ENCODE measurements around the gene CACNG7. TPM values are rescaled to one million over a fixed set of nuclear protein-coding genes. Genes with fewer than 3 reads are reported as not detected.

Gene CACNG7
- total and polyA plus RNA-seq, 10 of the 15 experiments (the other 5 are each of a cell fraction or from before 2014, with no cell fraction given) = not detected

DNA sequence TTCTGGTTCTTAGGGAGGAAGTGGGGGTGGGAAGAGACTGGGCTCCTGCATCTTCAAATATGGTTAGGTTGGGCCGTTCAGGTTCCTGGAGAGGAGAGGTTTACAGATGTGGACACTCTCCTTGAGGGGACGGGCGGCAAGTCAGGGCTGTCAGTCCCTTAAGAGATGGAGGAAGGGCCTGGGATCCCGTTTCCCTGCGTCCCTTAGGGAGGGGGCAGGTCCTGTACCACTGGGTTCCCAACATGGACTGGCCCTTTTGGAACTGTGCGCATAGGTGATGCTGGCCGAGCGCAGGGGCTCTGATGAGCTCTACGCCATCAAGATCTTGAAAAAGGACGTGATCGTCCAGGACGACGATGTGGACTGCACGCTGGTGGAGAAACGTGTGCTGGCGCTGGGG, 10.9 kb upstream of the CACNG7 start (continued):
- TF ChIP-seq JUND (IDR thresholded peaks at IDR 0.05; ENCODE audit: low read depth, low read length) (no peak), BHLHE40 (IDR thresholded peaks at IDR 0.05; ENCODE audit: borderline replicate concordance in 1 of 2, low read depth in 2 of 2, low read length in 1 of 2) (no peak), NRF1 (conservative IDR thresholded peaks at IDR 0.05; ENCODE audit: low read depth, low read length) (no peak)
- TF ChIP-seq, protein P1, sequence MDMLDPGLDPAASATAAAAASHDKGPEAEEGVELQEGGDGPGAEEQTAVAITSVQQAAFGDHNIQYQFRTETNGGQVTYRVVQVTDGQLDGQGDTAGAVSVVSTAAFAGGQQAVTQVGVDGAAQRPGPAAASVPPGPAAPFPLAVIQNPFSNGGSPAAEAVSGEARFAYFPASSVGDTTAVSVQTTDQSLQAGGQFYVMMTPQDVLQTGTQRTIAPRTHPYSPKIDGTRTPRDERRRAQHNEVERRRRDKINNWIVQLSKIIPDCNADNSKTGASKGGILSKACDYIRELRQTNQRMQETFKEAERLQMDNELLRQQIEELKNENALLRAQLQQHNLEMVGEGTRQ (IDR thresholded peaks at IDR 0.05; ENCODE audit: borderline replicate concordance, low read depth, low read length) = no peak
- TF ChIP-seq, protein P2, sequence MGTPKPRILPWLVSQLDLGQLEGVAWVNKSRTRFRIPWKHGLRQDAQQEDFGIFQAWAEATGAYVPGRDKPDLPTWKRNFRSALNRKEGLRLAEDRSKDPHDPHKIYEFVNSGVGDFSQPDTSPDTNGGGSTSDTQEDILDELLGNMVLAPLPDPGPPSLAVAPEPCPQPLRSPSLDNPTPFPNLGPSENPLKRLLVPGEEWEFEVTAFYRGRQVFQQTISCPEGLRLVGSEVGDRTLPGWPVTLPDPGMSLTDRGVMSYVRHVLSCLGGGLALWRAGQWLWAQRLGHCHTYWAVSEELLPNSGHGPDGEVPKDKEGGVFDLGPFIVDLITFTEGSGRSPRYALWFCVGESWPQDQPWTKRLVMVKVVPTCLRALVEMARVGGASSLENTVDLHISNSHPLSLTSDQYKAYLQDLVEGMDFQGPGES (IDR thresholded peaks at IDR 0.05) = no peak

DNA sequence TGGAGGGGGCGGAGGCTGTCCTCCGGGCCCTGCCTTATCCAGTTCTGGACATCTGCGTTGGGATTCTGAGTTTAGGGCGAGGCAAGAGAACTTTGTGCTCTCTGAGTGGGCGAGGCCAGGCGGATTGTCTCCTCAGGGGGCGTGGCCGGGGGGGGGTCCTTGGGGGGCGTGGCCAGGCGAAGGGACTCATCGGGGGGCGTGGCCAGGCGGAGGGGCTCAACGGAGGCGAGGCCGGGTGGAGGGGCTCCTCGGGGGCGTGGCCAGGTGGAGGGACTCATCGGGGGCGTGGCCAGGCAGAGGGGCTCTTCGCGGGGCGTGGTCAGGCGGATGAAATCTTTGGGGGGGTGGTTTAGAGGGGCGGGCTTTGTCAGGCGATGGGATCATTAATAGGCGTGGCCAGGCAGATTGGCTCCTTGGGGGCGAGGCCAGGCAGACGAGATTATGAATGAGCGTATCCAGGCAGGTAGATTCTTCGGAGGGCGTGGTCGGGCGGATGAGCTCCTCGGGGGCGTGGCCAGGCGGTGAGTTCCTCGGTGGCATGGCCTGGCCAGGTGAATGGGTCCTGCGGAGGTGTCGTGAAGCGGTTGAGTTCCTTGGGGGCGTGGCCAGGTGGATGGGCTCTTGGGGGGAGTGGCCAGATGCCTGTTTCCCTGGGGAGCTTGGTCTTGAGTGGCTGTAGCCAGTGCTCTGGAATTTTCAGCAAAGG, 10.3 kb upstream of the CACNG7 start:
- no TSS peak for BruUV-seq (replicated peaks)
- in situ Hi-C loops (cut with MboI) = no loop called here
- Histone ChIP-seq H3K4me3 (no peak overlapping the region), H3K9me3 (replicated peaks; ENCODE audit: control insufficient read depth, insufficient read depth, low read length) (no peaks in the 10 kb centered on the region), H3K4me1 (ENCODE audit: control insufficient read depth, insufficient read depth, low read length) (no peaks in the 10 kb centered on the region), H3K4me2 (ENCODE audit: control insufficient read depth, insufficient read depth) (no peak overlapping the region), H3K79me2 (ENCODE audit: control insufficient read depth, insufficient read depth, low read length) (no peaks in the 10 kb centered on the region), H3K27me3 (replicated peaks in 1 of 2; ENCODE audit: control insufficient read depth in 2 of 2, insufficient read depth in 2 of 2, low read length in 1 of 2) (no peaks in the 10 kb centered on the region), H3K36me3 (ENCODE audit: control insufficient read depth in 2 of 2, insufficient read depth in 2 of 2, low read length in 1 of 2) (no peaks in the 10 kb centered on the region), H2AFZ (ENCODE audit: control insufficient read depth, low read depth, low read length) (no peak overlapping the region), H3K9ac (ENCODE audit: control insufficient read depth, insufficient read depth, low read length) (no peak overlapping the region), H4K20me1 (ENCODE audit: control insufficient read depth, insufficient read depth) (no peaks in the 10 kb centered on the region), H3K27ac (ENCODE audit: control insufficient read depth, insufficient read depth) (no peak overlapping the region)
- intact Hi-C loops (cut with micrococcal nuclease; ENCODE audit: unreplicated experiment) = no loop called here
- TF ChIP-seq RAD51 (IDR thresholded peaks at IDR 0.05) (no peak), MTA3 (IDR thresholded peaks at IDR 0.05; ENCODE audit: borderline replicate concordance, low read length) (no peak), PAX8 (IDR thresholded peaks at IDR 0.05) (no peak)
- RAD21 ChIA-PET (ENCODE audit: unreplicated experiment) = no interaction called here
- WGBS (ENCODE audit: insufficient coverage, insufficient replicate concordance, low lambda C conversion rate, missing lambda C conversion rate) = 41% methylated on average over 24 of the region's 42 CpGs
- CTCF ChIA-PET = no interaction called here
- SMC1A ChIA-PET (ENCODE audit: uncharacterized antibody, unreplicated experiment) = no interaction called here
- no peak for FAIRE-seq
- POLR2A ChIA-PET = no interaction called here
- DNase-seq (ENCODE audit: low read depth, low spot score) = no peak
- ATAC-seq = no peak

Measured in GM12878 (cell line).